NCI-H526 (cell line): ENCODE data around the gene GTF3C5.
"Not testable (repeated sequence)": the region's sequence is repeated elsewhere in the genome, so short reads cannot be mapped to it uniquely, and the experiment has no call there.

Source experiments
- DNase-seq, 2 experiments: peaks; one replicate each; lab custom pipeline; 2025; lab: John Stamatoyannopoulos, UW

The GTF3C5 gene

DNA sequence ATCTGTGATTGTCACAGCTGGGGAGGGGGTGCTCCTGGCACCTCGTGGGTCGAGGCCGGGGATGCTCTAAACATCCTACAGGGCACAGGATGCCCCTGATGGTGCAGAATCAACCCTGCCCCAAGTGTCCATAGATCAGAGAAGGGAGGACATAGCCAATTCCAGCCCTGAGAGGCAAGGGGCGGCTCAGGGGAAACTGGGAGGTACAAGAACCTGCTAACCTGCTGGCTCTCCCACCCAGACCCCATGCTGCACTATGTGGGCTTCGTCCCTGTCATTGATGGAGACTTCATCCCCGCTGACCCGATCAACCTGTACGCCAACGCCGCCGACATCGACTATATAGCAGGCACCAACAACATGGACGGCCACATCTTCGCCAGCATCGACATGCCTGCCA is 37.6 kb downstream of the GTF3C5 start:
- DNase-seq, result not testable (repeated sequence)

DNA sequence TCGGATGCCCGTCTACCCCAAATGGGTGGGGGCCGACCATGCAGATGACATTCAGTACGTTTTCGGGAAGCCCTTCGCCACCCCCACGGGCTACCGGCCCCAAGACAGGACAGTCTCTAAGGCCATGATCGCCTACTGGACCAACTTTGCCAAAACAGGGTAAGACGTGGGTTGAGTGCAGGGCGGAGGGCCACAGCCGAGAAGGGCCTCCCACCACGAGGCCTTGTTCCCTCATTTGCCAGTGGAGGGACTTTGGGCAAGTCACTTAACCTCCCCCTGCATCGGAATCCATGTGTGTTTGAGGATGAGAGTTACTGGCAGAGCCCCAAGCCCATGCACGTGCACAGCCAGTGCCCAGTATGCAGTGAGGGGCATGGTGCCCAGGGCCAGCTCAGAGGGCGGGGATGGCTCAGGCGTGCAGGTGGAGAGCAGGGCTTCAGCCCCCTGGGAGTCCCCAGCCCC is 39.7 kb downstream of the GTF3C5 start:
- DNase-seq, result not testable (repeated sequence)

DNA sequence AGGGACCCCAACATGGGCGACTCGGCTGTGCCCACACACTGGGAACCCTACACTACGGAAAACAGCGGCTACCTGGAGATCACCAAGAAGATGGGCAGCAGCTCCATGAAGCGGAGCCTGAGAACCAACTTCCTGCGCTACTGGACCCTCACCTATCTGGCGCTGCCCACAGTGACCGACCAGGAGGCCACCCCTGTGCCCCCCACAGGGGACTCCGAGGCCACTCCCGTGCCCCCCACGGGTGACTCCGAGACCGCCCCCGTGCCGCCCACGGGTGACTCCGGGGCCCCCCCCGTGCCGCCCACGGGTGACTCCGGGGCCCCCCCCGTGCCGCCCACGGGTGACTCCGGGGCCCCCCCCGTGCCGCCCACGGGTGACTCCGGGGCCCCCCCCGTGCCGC is 40.2 kb downstream of the GTF3C5 start:
- DNase-seq, result not testable (repeated sequence)

DNA sequence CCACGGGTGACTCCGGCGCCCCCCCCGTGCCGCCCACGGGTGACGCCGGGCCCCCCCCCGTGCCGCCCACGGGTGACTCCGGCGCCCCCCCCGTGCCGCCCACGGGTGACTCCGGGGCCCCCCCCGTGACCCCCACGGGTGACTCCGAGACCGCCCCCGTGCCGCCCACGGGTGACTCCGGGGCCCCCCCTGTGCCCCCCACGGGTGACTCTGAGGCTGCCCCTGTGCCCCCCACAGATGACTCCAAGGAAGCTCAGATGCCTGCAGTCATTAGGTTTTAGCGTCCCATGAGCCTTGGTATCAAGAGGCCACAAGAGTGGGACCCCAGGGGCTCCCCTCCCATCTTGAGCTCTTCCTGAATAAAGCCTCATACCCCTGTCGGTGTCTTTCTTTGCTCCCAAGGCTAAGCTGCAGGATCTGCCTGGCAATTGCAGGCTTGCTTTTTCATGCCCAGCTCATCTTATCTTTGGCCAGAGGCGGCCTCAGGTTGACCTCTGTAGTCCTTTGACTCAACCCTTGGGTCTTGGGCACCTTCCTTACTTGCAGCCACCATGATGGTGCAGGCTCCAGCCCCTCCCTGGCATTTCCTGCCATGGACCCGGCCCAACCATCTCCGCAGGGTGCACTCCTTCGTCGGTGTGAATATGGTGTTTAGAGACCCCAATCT is 40.8 kb downstream of the GTF3C5 start:
- no peak for DNase-seq

DNA sequence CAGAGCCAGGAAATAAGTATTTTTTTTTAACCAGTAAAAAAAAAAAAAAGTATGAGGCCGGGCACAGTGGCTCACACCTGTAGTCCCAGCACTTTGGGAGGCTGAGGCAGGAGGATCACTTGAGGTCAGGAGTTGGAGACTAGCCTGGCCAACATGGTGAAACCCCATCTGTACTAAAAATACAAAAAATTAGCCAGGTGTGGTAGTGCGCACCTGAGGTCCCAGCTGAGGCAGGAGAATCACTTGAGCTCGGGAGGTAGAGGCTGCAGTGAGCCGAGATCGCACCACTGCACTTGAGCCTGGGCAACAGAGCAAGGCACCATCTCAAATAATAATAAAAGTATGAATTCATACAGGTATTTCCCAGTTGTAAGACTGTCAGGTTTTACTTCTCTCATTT is 41.4 kb downstream of the GTF3C5 start:
- DNase-seq, result not testable (repeated sequence)

DNA sequence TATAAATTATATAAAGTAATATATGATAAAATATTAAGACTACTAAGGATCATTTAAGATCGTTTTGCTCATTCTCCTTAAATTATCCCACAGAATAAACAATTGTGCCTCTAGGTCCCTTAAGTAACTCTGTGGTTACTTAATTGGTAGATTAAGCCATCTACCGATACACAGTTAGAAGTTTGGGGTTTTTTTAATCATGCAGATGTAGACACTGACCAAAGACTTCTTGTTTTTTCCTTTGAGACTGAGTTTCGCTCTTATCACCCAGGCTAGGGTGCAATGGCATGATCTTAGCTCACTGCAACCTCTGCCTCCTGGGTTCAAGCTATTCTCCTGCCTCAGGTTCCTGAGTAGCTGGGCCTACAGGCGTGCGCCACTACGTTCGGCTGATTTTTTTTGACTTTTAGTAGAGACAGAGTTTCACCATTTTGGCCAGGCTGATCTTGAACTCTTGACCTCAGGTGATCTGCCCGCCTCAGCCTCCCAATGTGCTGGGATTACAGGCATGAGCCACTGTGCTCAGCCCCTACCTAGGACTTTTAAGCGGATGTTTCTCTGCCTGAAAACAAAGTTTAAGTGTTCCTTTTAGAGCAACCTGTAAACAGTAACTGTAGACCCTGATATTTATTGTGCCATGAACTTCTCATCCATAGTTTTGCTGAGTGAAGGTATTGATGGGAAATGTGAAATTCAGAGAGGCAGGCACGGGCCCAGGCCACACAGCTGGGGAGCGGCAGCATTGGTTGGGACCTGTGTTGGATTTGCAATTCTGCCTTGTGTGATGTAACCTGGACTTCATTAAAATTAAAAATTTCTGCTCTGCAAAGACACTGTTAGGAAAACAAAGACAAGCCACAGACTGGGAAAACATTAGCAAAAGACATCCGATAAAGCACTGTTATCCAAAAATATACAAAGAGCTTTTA is 42.6 kb downstream of the GTF3C5 start:
- no peak for DNase-seq

DNA sequence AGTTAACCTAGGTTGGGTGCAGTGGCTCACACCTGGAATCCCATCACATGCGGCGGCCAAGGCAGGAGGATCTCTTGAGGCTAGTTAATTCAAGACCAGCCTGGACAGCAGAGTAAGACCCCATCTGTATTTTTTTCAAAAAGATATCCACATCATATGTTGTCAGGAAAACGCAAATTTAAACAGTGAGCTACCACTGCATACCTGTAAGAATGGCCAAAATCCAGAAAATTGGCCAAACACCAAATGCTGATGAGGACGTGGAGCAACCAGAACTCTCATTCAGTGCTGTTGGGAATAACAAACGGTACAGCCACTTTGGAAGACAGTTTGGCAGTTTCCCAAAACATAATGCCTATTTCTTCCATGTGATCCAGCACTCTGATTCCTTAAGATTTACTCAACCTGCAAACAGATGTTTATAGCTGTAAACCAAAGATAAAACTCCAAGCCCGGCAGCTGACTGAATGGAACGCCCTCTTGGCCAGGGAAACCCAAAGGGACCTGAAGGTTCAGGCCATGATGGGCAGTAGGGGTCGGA is 43.4 kb downstream of the GTF3C5 start:
- DNase-seq, result no peak

DNA sequence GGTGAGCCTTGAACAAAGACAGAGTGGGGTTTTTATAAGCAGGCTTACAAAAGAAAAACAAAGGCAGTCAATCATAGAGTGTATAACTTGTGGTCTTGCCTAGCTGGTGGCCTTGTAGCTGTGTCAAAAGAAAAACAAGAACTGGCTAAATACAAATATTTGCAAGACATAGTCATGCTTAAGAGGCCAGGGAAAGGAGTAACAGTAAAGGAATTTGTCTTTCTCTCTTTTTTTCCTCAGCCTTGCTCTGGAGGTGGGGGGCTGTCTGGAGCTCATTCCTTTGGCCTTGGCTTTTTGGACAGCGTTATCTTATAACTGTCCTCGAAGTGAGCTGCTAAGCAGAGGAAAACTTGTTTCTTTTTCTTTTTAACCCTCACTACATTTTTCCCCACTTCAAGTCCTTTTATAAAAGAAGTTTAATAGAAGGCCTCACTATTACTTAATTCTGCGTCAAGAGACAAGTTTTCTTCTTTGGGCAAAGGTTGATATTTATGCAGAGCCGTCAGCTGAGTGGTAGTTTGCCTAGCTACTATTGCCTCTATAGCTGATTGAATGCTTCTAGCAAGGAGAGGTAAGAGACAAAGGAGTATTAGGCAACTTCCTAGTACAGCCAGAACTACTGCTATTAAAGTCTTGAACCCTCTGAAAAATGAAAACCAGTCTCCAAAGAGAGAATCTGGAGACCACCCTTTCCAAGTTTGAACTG is 45.3 kb downstream of the GTF3C5 start:
- DNase-seq, result no peak

DNA sequence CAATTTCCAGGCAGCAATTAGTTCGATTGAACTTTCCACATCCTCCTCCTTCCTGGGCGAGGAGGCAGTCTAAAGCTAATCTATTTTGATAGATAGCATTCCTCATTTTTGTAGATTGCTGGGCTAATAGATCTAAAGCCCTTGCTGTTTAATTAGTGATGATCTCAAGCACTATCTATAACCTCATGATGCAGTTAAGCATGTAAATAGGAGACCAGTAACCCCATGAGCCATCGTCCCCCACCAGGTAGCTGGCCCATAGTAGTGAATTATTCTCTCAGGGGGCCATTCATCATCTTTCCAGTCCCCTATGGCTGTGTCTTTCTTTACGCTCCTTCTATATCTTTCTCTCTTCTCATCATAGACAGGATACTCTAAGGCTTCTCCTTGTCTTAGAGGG is 45.9 kb downstream of the GTF3C5 start:
- no peak for DNase-seq

DNA sequence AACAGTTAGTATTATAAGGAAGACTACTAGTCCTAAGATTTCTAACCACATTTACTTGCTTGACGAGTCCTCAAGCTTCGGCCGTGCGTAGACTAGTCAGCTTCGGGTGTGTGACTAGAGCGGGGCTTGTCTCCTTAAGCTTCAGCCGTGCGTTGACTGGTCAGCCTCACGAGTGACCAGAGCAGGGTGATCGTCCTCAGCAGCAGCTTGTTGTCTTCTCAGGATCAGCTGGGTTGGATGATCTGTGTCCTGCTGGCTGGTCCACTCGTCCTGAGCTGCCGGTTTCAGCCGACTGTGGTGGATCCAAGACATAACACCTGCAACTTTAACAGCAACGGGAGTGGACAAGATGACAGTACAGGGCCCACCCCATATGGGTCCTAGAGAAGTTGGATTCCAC is 47.7 kb downstream of the GTF3C5 start:
- no peak for DNase-seq

DNA sequence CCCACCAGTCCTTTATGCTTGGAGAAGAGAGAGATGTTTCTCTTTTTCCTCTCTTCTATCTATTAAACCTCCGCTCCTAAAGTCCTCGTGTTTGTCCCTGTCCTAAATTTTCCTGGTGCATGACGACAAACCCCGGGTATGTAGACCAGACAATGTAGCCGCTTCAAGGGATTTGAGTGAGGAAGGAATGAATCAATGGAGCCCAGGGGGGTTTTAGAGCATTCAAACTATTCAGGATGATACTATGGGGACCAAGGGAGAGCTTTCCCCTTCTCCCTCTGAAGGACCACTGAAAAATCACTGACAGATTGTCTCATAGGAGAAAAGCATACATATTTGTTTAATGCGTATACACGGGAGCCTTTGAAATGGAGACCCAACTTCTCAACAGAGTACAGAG is 49.4 kb downstream of the GTF3C5 start:
- DNase-seq, result no peak

DNA sequence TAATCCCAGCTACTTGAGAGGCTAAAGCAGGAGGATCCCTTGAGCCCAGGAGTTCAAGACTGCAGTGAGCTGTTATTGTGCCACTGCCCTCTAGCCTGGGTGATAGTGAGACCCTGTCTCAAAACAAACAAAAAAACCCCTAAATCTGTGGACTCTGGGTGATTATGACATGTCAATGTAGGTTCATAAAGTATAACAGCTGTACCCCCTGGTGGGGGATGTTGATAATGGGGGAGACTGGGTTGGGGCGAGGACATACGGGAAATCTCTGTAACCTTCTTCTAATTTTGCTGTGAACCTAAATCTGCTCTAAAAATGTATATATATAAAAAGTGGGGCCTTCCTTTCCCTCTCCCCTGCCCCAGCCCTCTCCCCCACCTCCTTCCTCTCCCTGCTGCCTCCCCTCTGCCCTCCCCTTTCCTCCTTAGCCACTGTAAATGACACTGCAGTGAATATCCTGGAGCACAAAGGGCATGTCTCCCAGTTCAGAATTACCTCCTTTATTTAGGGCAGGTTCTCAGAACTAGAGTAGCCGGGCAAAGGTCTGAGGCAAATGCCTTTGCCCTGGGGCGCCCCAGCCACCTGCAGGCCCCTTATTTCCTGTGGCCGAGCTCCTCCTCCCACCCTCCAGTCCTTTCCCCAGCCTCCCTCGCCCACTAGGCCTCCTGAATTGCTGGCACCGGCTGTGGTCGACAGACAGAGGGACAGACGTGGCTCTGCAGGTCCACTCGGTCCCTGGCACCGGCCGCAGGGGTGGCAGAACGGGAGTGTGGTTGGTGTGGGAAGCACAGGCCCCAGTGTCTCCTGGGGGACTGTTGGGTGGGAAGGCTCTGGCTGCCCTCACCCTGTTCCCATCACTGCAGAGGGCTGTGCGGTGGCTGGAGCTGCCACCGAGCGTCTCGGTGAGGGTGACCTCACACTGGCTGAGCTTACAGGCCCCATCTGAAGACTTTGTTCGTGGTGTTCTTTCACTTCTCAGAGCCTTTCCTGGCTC is 50.3 kb downstream of the GTF3C5 start:
- not testable (repeated sequence) for DNase-seq

DNA sequence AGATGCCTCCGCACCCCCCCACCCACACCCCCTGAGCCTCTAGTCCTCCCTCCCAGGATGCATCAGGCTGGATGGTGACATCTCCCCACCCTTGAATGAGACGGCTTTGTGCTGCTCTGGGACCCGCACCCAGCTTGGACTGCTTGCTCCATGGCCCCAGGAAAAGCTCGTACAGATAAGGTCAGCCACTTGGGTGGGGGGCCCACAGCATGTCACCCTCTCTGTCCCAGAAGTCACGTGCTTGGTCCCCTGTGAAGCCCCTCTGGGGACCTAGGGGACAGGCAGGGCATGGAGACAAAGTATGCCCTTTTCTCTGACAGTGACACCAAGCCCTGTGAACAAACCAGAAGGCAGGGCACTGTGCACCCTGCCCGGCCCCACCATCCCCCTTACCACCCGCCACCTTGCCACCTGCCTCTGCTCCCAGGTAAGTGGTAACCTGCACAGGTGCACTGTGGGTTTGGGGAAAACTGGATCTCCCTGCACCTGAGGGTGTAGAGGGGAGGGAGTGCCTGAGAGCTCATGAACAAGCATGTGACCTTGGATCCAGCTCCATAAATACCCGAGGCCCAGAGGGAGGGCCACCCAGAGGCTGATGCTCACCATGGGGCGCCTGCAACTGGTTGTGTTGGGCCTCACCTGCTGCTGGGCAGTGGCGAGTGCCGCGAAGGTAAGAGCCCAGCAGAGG is 51.3 kb downstream of the GTF3C5 start:
- DNase-seq, result not testable (repeated sequence)

DNA sequence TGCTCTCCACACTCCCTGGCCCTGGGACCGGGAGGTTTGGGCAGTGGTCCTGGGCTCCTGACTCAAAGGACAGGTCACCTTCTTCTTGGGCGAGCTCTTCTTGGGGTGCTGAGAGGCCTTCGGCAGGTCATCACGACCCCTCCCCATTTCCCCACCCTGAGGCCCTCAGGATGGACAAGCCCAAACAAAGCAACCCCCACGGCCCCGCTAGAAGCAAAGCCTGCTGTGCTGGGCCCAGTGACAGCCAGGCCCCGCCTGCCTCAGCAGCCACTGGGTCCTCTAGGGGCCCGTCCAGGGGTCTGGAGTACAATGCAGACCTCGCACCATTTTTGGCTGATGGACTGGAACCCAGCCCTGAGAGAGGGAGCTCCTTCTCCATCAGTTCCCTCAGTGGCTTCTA is 52.9 kb downstream of the GTF3C5 start:
- not testable (repeated sequence) for DNase-seq

DNA sequence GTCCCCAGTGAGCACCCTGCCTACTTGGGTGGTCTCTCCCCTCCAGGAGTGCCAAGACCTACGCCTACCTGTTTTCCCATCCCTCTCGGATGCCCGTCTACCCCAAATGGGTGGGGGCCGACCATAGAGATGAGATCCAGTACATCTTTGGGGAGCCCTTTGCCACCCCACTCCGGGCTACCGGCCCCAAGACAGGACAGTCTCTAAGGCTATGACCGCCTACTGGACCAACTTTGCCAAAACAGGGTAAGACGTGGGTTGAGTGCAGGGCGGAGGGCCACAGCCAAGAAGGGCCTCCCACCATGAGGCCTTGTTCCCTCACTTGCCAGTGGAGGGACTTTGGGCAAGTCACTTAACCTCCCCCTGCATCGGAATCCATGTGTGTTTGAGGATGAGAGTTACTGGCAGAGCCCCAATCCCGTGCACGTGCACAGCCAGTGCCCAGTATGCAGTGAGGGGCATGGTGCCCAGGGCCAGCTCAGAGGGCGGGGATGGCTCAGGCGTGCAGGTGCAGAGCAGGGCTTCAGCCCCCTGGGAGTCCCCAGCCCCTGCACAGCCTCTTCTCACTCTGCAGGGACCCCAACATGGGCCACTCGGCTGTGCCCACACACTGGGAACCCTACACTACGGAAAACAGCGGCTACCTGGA is 55.5 kb downstream of the GTF3C5 start:
- not testable (repeated sequence) for DNase-seq

DNA sequence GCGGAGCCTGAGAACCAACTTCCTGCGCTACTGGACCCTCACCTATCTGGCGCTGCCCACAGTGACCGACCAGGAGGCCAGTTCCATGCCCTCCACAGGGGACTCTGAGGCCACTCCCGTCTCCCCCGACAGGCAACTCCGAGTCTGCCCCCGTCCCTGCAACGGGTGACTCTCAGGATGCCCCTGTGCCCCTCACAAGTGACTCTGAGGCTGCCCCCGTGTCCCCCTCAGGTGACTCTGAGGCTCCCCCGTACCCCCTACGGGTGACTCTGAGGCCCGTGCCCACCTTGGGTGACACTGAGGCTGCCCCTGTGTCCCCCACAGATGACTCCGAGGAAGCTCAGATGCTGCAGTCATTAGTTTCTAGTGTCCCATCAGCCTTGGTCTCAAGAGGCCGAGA is 56.1 kb downstream of the GTF3C5 start:
- no peak for DNase-seq

DNA sequence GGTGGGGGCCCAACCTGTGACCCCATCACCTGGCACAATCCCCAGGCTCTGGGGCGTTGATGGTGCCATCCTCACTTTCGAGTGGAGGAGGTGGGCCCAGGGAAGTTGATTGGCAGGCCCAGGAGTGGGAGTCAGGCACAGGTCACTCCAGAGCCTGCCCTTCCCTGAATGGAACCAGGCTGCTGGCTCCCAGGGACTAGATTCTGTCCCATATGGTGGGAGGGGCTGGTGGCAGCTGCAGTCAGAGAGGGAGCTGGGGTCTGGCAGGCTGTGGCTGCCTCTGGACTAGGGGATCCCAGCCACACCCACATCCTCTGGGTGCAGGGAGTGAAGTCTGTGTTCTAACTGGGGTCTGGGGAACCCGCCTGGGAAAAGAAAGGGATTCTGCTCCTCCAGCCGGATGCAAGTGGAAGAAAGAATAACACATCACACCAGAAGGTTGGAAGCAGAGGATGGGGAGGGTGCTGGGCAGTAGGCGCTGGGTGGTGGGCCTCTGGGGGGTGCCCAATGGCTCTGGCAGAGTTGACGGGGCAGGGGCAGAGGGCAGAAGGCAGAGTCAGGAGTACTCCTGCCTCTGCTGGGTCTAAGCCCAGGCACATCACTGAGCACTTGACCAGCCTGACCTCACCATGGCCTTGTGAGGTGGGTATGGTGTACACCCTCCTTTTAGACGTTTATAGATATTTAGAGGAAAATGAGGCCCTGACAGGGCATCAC is 56.8 kb downstream of the GTF3C5 start:
- DNase-seq, result no peak

DNA sequence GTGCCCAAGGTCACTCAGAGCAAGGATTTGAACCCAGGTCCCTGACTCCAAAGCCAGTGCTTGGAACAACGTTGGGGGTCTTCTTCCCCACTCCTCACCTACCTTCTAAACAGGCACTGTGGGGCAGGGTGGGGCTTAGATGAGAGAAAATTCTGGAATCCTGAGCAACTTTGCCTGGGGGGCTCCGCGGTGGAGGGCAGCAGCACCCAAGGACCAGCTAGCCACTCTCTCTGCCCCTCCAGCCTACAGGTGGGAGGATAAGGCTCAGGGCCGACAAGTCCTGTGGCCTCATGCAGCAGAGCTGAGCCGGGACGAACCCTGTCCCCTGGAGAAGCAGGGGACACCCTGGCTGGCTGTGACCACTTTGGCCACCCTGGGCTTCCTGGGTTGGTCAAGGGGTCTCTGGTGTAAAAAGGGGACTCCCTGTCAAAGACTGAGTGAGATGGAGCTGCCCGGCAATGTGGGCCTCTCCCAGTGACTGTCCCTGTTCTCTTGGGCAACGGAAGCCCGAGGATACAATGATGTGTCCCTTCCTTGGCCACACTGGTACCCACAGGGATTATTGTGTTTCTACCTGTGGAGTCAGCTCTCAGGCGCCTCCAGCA is 57.5 kb downstream of the GTF3C5 start:
- DNase-seq, result no peak

DNA sequence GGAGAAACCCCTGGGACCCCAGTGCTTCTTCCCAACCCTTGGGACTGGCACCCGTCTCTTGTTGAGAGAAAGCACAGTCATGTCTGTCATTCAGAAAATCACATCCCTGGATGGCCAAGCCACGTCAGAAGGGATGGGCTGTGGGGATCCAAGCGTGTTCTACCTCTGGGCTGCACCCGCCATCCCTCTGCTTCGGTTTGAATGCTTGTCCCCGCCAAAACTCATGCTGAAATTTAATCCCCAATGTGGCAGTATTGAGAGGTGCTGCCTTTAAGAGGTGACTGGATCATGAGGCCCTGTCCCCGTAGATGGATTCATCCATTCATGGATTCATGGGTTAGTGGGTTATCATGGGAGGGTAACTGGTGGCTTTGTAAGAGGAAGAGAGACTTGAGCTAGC is 58.0 kb downstream of the GTF3C5 start:
- DNase-seq, result no peak
